HL-60/S4 treated with phorbol 12-myristate 13-acetate at 8.2 ng/mL for 4 days and 3 days (cell line): ENCODE measurements around the gene DIPK1A.

Experiments used
- in situ Hi-C: fragments of 300-500 bp; cut with MboI; formaldehyde crosslinking; loops from 2 replicates; pipeline ENCODE4 v1.15.0; 2022; ENCODE audit warnings: low sequenced_read_pairs

Gene DIPK1A

DNA sequence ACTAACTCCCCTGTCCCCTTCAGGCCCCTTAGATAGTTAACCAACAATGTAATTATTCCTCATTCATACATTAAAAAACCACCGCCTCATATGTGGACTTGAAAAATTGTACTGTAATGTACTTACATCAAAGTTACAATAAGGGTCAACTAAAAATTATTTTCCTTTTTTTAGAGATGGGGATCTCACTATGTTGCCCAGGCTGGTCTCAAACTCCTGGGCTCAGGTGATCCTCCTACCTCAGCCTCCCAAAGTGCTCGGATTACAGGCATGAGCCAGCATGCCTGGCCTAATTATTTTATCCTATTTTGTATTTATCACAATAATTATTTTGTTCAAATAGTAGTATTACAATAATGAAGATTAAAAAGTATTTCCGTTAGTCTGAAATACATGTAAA is 116.8 kb downstream of the DIPK1A start:
- in situ Hi-C loops: no loop called here

DNA sequence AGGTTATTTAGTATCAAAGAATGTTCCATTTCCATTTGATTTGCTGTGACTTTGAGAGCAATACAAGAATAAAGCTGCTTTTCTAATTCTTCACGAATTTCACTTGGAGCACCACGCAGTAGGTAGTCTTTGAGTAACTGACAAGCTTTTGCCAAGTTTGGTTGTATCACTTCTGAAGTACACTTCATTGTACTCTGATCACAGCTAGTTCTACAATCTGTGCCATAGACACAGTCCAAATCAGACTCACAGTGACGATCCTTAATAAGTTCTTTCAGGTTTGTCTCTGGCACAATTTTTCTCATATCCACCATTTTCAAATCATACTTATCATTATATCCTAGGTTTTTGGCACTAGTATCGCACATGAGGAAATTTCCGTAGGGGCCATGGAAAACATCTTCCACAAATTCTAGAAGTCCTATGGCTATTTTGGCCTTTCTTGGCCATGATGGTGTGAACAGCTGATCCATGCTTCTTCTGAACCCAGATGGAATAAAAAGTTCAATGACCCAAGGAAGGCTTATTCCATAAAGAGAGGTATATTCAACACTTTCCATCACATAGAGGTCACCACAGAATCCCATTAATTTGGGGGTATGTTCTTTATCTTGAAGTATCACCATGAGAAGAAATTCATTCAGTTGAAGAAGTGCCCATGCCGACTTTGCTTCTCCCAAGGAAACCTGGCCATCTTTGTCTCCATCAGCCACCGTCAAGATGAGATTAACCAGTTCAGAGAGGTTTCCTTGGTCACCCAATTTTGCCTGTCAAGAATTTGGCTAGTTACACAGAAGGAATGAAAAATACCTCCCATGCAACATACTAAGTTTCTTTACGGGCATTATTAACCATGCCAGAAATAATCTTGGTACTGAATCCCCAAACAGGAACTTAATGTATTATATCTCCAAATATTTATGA is 117.6 kb downstream of the DIPK1A start:
- in situ Hi-C loops: no loop called here

DNA sequence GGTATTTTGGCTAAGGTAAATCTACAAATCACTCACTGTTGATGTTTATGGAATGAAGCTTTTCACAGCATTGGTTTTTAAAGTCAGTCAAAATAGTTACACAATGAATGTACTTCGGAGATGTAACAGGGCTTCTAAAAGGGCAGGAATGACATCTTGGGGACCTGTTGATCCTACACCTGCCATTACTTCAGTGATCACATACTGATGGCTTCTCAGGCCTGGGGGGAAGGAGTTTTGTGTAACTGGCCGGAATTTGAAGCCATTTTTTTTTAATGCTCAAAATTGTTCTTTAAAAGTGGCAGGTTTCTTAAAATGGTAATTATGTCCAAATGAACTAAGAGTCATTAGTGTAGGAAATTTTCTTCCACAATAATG is 118.2 kb downstream of the DIPK1A start:
- in situ Hi-C loops: no loop called here

DNA sequence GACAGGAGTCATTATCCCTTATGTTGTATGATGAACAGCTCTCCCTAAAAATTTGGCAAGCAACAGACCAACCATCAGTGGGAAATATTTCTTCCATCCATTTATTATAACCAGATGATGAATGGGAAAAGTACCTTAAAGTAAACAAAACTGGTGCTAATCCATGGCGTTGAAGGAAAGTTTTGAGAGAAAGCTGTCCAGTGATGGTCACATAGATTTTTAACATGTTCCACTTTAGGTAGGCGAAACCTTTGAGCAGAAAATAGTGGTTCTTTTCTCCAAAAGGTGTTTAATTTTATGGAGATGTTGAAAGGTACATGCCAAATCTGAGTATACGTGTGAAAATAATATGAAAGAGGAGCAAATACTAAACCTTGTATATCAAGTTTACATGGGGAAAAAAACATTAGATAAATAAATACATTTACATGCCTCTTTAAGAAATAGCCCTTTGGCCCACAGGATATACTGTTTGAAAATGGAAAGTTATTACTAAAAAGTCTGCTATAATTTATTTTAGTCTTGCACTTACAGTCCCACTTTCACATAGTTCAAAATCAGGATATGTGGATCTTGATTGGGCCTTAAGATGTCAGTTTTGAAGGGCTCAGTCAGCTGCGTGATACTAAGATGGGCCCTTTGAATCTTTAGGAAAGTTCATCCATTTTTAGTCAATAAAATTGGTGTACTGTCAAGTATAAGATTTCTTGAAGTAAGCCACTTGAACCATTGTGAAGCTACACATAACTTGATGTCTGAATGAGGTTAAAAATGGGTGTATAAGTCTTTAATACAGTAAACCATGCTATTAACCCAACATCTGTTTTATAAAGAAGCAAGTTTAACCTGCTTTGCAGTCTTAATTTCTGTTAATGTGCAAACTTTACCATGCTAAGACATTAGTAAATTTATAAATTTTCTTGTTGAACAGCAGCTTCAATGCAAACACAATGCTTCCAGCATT is 118.9 kb downstream of the DIPK1A start:
- in situ Hi-C loops: no loop called here

DNA sequence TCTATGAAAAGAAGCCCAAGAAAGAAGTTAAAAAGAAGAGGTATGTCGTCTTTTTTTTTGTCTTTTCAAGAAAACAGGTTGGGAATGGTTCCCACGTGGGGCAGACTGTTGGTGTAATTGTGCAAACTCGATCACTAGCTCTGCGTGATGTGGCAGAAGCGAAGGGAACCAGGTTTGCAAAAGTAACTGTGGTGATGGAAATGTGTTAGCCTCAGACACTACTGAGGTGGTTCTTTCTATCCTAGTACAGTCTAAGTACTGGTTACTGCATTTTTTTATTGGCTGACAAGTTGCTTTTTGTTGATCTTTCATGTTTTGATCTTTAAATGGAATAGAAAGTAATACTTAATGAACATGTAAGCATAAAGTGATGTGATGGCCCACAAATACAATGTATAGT is 120.7 kb downstream of the DIPK1A start:
- in situ Hi-C loops: no loop called here

DNA sequence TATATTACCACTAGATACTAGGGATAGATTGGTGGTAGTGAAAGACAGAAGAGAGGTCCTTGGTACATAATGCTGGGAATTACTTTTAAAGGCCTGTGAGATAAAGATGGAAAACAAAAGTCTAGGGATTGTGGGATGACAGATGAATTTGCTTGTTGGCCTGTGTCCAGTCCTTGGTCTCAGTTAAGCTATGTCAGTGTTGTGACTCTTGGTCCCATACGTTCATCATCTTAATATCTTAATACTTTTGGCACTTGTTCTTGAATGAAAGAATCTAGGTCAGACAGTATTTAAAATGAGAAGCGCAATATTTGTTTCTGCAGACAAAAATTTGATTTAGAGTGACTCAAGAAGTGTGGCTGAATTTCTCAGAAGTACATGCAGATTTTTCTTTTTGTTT is 121.8 kb downstream of the DIPK1A start:
- in situ Hi-C loops: no loop called here

DNA sequence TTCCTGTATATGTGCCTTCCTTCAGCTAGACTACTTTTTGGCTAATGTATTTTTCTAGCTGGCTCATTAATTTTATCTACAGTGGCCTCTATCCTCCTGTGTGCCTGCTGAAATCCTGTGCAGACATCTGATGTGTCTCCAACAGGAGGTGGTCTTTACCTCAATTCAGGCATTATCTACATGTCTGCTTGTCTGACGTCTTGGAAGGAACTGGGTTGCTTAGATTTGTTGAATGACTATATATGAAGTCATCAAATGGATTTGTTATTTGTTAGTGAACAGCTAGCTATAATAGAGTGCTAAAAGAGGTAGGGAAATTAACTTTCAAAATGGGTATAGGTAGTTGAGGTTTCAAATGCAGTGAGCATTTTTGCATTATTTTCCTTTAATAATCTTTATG is 122.7 kb downstream of the DIPK1A start:
- in situ Hi-C loops: no loop called here

DNA sequence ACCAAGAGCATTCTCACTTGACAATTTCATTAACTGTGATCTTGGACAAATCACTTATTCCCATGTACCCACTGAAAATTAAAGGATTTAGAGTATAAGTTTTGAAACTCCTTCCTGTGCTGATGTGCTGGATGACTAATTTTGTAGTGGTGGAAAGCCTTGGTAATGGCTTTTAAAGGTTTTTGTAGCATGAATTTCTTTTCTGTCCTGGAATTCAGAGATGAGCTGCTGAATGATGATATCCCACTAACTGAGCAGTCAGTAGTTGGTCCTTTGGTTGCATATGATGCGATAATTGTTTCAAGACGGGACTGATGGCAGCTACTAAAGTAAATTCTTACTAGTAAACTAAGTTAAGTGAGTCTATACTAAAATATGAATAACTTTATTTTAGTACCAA is 124.2 kb downstream of the DIPK1A start:
- in situ Hi-C loops: no loop called here

DNA sequence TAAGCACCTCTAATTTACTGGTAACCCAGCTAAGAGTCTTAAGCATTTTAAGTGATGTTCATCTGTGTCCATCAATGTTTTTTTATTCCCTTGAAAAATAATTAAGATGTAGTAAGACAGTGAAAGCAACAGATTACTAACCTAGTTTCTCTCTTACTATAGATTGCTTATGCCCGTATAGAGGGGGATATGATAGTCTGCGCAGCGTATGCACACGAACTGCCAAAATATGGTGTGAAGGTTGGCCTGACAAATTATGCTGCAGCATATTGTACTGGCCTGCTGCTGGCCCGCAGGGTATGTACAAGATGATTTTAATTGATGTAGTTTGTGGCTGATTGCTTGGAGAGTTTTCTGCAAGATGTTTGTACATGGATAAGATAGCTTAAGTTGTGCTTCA is 126.6 kb downstream of the DIPK1A start:
- in situ Hi-C loops: no loop called here

DNA sequence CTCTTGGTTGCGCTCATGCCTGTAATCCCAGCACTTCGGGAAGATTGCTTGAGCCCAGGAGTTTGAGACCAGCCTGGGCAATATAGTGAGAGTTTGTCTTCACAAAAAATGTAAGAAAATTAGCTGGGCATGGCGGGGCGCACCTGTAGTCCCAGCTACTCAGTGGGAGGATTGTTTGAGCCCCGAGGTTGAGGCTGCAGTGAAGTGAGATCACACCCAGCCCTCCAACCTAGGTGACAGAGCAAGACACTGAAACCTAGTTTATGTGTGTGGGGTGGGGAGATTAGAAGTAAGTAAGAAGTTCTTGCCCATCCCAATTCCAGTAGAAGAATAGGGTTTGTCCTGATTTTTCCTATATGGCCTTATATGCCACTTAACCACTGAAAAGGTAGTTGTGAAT is 127.4 kb downstream of the DIPK1A start:
- in situ Hi-C loops: no loop called here

DNA sequence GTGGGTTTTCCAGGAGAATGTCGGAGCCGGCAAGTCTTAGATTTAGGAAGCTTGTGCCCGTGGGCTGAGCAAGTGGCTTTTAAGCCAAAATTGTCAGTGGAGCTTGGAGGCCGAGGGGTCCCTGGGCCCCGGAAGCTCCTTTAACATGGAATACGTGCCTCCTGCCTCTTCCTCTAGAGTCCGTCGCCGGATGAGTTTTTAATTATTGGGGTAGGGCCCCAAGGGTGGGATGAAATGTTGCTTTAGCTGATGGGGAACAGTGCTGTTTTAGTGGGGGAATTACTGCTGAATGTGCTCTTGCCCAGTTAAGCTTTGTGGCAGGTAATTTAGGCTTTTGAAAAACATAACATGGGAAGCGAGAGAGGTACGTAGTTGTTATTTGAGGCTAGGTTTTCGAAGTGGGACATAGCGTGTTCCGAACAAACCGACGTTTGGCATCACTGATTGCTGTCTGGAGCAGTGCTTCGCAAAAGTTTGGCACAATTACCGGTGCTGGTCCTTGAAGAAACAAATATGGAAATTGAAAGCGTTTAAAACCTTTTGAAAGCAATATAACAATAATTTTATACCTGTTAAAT is 128.6 kb downstream of the DIPK1A start:
- in situ Hi-C loops: no loop called here

DNA sequence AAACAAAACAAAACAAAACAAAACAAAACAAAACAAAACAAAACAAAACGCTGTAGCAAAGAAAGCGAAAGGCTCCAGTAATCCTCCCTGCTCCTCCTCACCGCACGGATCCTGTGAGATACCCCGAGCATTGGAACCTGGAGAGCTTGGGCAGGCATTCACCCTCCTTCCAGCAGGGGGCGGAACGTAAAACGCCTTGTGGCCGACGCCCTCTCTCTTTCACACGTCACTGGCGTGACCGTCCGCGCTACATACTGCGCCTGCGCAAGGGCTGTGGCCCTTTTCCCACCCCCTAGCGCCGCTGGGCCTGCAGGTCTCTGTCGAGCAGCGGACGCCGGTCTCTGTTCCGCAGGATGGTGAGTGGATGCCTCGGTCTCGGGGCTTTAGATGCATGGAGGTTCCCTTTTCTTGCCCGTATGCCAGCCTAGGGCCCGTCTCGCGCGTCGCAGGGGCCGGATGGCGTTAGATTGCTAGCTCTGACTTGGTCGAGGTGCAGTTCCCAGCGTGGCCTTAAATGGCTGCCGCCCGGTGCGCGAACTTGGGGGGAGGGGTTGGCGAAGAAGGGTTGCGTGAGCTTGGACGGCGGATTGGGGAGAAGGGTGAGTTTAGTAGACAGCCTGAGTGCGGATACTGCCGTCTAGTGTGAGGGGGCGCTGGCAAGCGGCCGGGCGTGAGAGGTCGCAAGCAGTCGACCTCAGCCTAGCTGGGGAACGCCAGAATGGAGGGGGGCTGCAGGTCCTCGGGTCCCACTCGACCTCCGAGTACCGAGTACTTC is 129.3 kb downstream of the DIPK1A start, which contains the start of gene RPL5:
RPL5 (plus strand) TSS at position 279 of the 775 bp plus-strand sequence; CDS start at position 354, 75 bp downstream.
- in situ Hi-C loops: no loop called here

DNA sequence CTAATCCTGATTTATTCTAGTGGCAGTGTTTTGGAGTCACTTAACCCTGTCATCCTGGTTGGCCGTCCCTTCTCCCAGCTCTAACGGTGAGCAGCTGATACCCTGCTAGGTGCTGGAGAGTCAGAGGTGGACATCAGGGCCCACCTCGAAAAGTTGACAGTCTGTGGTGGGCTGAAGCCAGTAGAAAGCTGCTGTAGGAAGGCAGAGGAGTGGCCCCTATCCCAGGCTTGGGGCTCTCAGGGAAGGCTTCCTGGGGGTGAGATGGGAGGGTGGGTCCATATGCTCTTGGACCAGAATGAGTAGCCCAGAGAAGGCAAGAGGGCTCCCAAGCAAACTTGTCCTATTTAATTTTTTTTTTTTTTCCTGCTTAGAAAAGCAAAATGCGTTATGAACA is 129.9 kb downstream of the DIPK1A start:
- in situ Hi-C loops: no loop called here

DNA sequence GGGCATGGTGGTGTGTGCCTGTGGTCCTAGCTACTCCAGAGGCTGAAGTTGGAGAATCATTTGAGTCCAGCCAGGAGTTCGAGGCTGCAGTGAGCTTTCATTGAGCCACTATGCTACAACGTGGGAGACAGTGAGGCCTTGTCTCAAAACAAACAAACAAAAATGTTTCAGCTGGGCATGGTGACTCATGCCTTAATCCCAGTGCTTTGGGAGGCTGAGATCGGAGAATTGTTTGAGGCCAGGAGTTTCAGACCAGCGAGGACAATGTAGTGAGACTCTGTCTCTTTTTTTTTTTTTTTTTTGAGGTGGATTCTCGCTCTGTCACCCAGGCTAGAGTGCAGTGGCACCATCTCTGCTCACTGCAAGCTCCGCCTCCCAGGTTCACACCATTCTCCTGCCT is 134.5 kb downstream of the DIPK1A start:
- in situ Hi-C loops: no loop called here

DNA sequence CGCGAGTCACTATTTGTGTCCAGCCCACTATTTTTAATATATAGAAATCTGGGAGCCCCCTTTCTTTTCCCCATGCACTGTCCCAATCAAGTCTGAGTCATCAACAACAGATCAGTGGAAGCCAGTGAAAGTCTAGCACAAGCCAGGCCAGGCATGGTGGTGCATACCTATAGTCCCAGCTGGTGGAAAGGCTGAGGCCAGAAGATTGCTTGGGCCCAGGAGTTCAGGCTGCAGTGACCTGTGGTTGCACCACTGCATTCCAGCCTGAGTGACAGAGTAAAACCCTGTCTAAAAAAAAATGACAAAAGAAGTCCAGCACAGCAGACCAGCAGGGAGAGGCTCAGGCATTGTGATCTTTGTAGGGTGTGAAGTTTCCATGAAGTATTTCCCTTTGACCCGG is 138.4 kb downstream of the DIPK1A start:
- in situ Hi-C loops: no loop called here

DNA sequence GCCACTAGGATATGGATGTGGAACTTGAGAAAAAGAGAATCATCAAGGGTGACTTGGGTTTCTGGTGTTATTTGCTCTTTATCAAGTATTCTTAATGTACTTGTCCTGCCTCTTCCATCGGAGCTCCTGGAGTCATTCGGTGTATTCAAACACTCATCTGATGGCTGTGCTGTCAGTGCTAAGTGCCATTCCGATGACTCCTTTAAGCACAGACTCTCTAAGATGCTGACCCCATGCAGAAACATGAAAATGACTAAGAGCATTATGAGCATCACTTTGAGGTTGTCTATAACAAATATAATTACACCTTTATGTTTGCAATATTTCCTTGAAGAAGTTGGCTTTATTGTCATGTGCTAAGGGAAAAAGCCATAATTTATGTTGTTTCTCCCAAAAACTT is 140.7 kb downstream of the DIPK1A start:
- in situ Hi-C loops: no loop called here

DNA sequence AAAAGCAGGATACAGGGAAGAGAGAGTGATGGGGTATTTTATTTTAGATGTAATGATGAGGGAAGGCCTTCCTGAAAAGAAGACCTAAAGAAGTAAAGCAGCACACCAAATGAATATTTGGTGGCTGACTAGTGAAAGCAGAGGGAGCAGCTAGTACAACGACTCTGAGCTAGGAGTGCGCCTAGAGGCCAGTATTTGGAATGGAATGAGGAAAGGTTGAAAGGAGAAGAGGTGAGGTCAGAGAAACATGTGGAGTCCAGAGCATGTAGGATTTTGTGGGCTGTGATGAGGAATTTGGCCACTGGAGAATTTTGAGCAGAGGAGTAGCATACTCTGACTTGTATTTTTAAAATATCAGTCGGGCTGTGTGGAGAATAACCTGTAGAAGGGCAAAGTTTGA is 141.2 kb downstream of the DIPK1A start:
- in situ Hi-C loops: no loop called here

DNA sequence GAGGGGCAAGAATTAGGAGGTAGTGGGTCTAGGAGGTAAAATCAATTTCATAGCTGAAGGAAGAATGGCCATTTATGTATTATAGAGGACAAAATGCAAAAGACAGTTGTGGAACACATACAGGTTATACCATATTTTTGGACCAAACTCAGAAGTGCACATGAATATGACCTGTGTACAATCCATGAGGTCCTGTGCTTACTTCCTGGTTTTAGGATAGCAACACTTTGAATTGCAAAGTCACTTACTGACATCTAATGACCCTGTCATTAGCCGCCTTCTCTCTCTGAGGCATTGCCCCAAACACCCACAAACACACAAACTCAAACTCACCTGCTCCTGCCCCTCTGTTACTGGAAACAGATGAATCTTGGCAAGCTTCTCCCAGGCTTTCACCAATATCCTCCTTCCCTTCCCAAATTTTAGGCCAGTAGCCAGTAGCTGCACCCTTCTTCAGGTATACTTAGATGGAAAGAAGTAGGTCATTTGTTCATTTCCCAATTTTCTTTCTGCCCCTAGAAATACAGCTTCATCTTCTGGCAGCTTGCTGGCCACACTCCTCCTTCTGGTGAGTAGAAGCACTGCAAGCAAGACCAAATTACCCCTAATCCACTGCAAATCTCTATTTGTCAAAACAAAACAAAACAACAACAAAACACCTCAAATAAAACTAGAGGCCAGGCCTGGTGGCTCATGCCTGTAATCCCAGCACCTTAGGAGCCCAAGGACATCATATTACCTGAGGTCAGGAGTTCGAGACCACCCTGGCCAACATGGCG is 143.1 kb downstream of the DIPK1A start:
- in situ Hi-C loops: no loop called here

DNA sequence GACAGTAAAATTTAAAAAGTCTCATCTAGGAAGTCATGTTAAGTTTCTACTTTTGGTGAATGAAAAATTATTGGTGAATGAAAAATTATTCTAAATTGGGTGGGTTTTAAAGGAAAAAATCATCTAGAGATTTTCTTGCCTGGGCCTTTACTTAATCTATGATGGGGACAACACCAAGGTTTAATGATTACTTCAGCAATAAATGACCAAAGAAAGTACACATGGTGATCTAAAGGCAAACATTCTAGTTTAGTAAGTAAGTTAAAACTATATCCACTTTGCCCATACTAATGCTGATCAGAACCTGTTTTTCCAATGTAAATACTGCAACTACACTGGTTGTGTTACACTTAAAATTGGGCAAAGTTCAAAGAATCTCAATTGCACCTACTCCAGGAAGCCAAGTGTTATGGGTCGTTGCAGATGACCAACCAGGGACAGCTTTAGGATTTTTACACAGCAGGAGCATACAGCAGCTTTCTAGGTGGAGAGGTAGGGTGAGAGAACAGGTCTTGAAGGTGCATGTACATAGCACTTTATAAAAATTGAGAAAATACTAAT is 144.0 kb downstream of the DIPK1A start:
- in situ Hi-C loops: no loop called here

DNA sequence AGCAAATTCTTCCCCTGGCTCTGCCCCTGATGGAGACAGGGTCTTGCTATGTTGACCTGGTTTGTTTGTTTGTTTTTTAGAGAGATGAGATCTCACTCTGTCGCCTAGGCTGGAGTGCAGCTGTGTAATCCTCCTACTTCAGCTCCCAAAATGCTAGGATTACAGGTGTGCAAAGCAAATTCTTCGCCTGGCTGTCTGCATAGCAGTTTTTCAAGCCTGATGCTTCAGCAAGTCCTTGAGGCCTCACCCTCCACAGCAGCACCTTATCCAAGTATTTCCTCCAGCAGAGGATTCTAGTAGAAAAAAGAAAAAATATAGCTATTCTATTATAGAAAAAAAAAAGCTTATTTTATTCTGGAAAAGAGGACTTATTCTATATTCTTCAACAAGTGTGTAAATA is 144.5 kb downstream of the DIPK1A start:
- in situ Hi-C loops: no loop called here
